Measurements from ENCODE around the gene EPHA10.
"Not testable (repeated sequence)": the region's sequence is repeated elsewhere in the genome, so short reads cannot be mapped to it uniquely, and the experiment has no call there.

The EPHA10 gene

GRCh38 chr1:37752213-37752582, 12.7 kb downstream of the EPHA10 start:
- Histone ChIP-seq H3K9ac (ENCODE audit: insufficient read length) (no peak overlapping the region), H3K36me3 (ENCODE audit: insufficient read depth, low read length) (no peaks in the 10 kb centered on the region), H3K9me3 (ENCODE audit: low read depth, low read length) (no peaks in the 10 kb centered on the region), H3K4me3 (no peak overlapping the region), H3K27ac (no peak overlapping the region)
- no peak for DNase-seq (ENCODE audit: low read depth, low spot score)
- no peak for TF ChIP-seq EZH2 (IDR thresholded peaks at IDR 0.05)
- no peak for TF ChIP-seq POLR2AphosphoS5 (IDR thresholded peaks at IDR 0.05; ENCODE audit: borderline replicate concordance, low read depth, low read length)
- TF ChIP-seq FOXP2 (optimal IDR thresholded peaks at IDR 0.05; ENCODE audit: control extremely low read depth, extremely low read length, insufficient read depth) = no peak

GRCh38 chr1:37748565-37748964, 16.4 kb downstream of the EPHA10 start:
- Histone ChIP-seq H3K9me3 (ENCODE audit: low read depth, low read length) (no peaks in the 10 kb centered on the region), H3K36me3 (ENCODE audit: insufficient read depth, low read length) (no peaks in the 10 kb centered on the region), H3K9ac (ENCODE audit: insufficient read length) (no peak overlapping the region), H3K4me3 (no peak overlapping the region), H3K27ac (no peak overlapping the region)
- TF ChIP-seq FOXP2 (optimal IDR thresholded peaks at IDR 0.05; ENCODE audit: control extremely low read depth, extremely low read length, insufficient read depth) (no peak), EZH2 (IDR thresholded peaks at IDR 0.05) (no peak), POLR2AphosphoS5 (IDR thresholded peaks at IDR 0.05; ENCODE audit: borderline replicate concordance, low read depth, low read length) (no peak)
- no peak for DNase-seq (ENCODE audit: low read depth, low spot score)

GRCh38 chr1:37746806-37747205, 18.1 kb downstream of the EPHA10 start:
- DNase-seq (ENCODE audit: low read depth, low spot score) = no peak

GRCh38 chr1:37741662-37742061, 23.3 kb downstream of the EPHA10 start:
- Histone ChIP-seq H3K27ac (no peak overlapping the region), H3K9me3 (ENCODE audit: low read depth, low read length) (no peaks in the 10 kb centered on the region), H3K36me3 (ENCODE audit: insufficient read depth, low read length) (no peaks in the 10 kb centered on the region), H3K4me3 (no peak overlapping the region), H3K9ac (ENCODE audit: insufficient read length) (no peak overlapping the region)
- TF ChIP-seq FOXP2 (optimal IDR thresholded peaks at IDR 0.05; ENCODE audit: control extremely low read depth, extremely low read length, insufficient read depth) = no peak
- DNase-seq (ENCODE audit: low read depth, low spot score) = no peak

More at GRCh38 chr1:37746806-37747205, 18.1 kb downstream of the EPHA10 start:
- Histone ChIP-seq H3K27ac (no peak overlapping the region), H3K9me3 (ENCODE audit: low read depth, low read length) (no peaks in the 10 kb centered on the region), H3K9ac (ENCODE audit: insufficient read length) (no peak overlapping the region), H3K36me3 (ENCODE audit: insufficient read depth, low read length) (no peaks in the 10 kb centered on the region), H3K4me3 (no peak overlapping the region)
- no peak for TF ChIP-seq FOXP2 (optimal IDR thresholded peaks at IDR 0.05; ENCODE audit: control extremely low read depth, extremely low read length, insufficient read depth)
- no peak for TF ChIP-seq POLR2AphosphoS5 (IDR thresholded peaks at IDR 0.05; ENCODE audit: borderline replicate concordance, low read depth, low read length)
- no peak for TF ChIP-seq EZH2 (IDR thresholded peaks at IDR 0.05)

GRCh38 chr1:37741130-37741529, 23.8 kb downstream of the EPHA10 start:
- no peaks in the 10 kb centered on the region for H3K36me3 ChIP-seq (ENCODE audit: insufficient read depth, low read length)
- no peak overlapping the region for H3K9ac ChIP-seq (ENCODE audit: insufficient read length)
- no peak for DNase-seq (ENCODE audit: low read depth, low spot score)
- no peak overlapping the region for H3K4me3 ChIP-seq
- no peak overlapping the region for H3K27ac ChIP-seq
- no peaks in the 10 kb centered on the region for H3K9me3 ChIP-seq (ENCODE audit: low read depth, low read length)
- TF ChIP-seq FOXP2 (optimal IDR thresholded peaks at IDR 0.05; ENCODE audit: control extremely low read depth, extremely low read length, insufficient read depth) = no peak
- no peak for TF ChIP-seq POLR2AphosphoS5 (IDR thresholded peaks at IDR 0.05; ENCODE audit: borderline replicate concordance, low read depth, low read length)
- no peak for TF ChIP-seq EZH2 (IDR thresholded peaks at IDR 0.05)

GRCh38 chr1:37739222-37739621, 25.7 kb downstream of the EPHA10 start:
- no peak overlapping the region for H3K9ac ChIP-seq (ENCODE audit: insufficient read length)
- TF ChIP-seq POLR2AphosphoS5 (IDR thresholded peaks at IDR 0.05; ENCODE audit: borderline replicate concordance, low read depth, low read length) (no peak), FOXP2 (optimal IDR thresholded peaks at IDR 0.05; ENCODE audit: control extremely low read depth, extremely low read length, insufficient read depth) (no peak), EZH2 (IDR thresholded peaks at IDR 0.05) (no peak)
- no peaks in the 10 kb centered on the region for H3K9me3 ChIP-seq (ENCODE audit: low read depth, low read length)
- no peak overlapping the region for H3K27ac ChIP-seq
- no peak overlapping the region for H3K4me3 ChIP-seq
- no peaks in the 10 kb centered on the region for H3K36me3 ChIP-seq (ENCODE audit: insufficient read depth, low read length)
- no peak for DNase-seq (ENCODE audit: low read depth, low spot score)

GRCh38 chr1:37738619-37739018, 26.3 kb downstream of the EPHA10 start:
- DNase-seq (ENCODE audit: low read depth, low spot score); H3K27ac ChIP-seq; H3K36me3 ChIP-seq (ENCODE audit: insufficient read depth, low read length); H3K4me3 ChIP-seq; H3K9me3 ChIP-seq (ENCODE audit: low read depth, low read length); H3K9ac ChIP-seq (ENCODE audit: insufficient read length): not testable (repeated sequence)

- DNase-seq (ENCODE audit: low read depth, low spot score); H3K27ac ChIP-seq; H3K9me3 ChIP-seq (ENCODE audit: low read depth, low read length); H3K36me3 ChIP-seq (ENCODE audit: insufficient read depth, low read length); H3K9ac ChIP-seq (ENCODE audit: insufficient read length); H3K4me3 ChIP-seq: not testable (repeated sequence)
Observed at GRCh38 chr1:37737975-37738374, 26.9 kb downstream of the EPHA10 start.

GRCh38 chr1:37734629-37735591, 30.0 kb downstream of the EPHA10 start:
- TF ChIP-seq FOXP2 (optimal IDR thresholded peaks at IDR 0.05; ENCODE audit: control extremely low read depth, extremely low read length, insufficient read depth) (no peak), EZH2 (IDR thresholded peaks at IDR 0.05) (no peak), POLR2AphosphoS5 (IDR thresholded peaks at IDR 0.05; ENCODE audit: borderline replicate concordance, low read depth, low read length) (no peak)
- Histone ChIP-seq H3K27ac (no peak overlapping the region), H3K4me3 (no peak overlapping the region), H3K9me3 (ENCODE audit: low read depth, low read length) (no peaks in the 10 kb centered on the region), H3K36me3 (ENCODE audit: insufficient read depth, low read length) (no peaks in the 10 kb centered on the region), H3K9ac (ENCODE audit: insufficient read length) (no peak overlapping the region)
- no peak for DNase-seq (ENCODE audit: low read depth, low spot score)
